OCI-M2 (cell line): ENCODE measurements around the gene DDX46.
"Not testable (repeated sequence)": the region's sequence is repeated elsewhere in the genome, so short reads cannot be mapped to it uniquely, and the experiment has no call there.

Experiments used
- DNase-seq: peaks from one replicate; lab custom pipeline; 2025; ENCODE audit not compliant: unreplicated experiment; lab: John Stamatoyannopoulos, UW

DDX46 gene

DNA sequence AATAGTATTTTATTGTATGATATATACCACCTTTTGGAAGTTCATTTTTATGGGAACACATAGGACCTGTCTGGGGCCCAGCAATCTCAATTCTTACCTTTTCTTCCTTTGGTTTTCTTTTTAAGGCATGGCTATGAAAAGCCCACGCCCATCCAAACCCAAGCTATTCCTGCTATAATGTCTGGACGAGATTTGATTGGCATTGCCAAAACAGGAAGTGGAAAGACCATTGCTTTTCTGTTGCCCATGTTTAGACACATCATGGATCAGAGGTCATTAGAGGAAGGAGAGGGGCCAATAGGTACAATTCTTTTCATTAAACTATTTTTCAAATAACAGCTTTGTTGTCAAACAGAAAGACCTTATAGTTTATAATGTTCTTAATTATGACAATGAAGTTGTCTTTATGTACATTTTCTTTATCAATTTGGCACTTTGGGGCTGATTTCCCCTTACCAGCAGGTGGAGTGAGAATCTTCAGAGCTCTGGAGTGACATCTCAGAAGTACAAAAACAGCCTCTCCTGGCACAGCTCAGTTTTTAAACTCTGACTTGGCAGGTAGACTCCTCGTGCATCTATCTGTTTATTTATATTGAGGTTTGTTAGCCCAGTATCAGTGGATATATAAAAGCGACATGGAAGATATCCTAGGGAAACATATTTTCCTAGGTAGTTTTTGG lies 25.8 kb downstream of the DDX46 start:
- no peak for DNase-seq

- no peak for DNase-seq
Measured at GRCh38 chr5:134784946-134785620, 26.5 kb downstream of the DDX46 start.

DNA sequence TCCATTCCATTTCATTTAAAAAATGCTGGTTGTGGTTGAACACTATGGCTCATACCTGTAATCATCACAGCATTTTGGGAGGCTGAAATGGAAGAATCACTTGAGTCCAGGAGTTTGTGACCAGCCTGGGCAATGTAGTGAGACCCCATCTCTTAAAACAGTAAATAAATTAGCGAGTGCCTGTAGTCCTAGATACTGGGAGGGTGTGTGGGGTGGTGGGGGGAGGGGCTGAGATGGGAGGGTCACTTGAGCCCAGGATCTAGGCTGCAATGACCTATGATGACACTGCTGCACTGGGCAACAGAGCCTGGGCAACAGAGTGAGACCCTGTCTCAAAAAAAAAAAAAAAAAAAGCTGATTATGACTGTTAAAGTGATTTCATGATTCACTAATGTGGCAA lies 29.1 kb downstream of the DDX46 start:
- DNase-seq, result no peak

- no peak for DNase-seq
Measured at GRCh38 chr5:134791580-134791979, 33.0 kb downstream of the DDX46 start.

- DNase-seq, result no peak
Measured at GRCh38 chr5:134792286-134792685, 33.7 kb downstream of the DDX46 start.

GRCh38 chr5:134793111-134793510 lies 34.5 kb downstream of the DDX46 start:
- no peak for DNase-seq

DNA sequence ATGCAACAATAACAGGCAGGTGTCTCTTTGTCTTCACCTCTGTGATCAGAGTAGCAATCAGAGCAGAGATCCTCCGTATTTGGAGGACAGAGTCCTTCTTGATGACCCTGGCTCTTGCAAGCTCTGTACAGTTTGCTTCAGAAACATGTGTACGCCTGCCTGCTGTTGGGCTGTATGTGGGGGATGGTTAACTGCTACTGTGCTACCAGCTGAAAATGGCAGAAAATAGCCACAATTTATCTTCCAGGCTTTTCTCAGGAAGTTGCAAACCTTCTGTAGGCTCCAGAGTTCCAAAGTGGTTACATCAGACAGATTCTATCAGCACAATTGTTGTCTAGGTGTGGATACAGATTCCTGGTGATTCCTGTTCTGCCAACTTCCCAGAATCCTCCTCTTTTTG lies 35.5 kb downstream of the DDX46 start:
- DNase-seq, result no peak

DNA sequence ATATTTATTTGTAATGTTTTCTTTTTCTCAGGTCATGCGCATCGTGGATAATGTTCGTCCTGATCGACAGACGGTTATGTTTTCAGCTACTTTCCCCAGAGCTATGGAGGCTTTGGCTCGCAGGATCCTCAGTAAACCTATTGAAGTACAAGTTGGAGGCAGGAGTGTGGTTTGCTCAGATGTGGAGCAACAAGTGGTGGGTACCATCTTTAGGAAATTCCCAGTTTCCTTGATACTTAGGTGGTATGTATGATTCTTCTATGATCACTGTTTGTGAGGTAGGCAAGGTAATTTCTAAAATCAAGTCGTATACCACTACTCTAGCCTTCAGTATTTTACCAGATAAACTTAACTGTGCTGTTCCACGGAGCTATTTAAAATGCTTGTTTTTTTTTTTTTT lies 36.2 kb downstream of the DDX46 start:
- DNase-seq, result no peak

DNA sequence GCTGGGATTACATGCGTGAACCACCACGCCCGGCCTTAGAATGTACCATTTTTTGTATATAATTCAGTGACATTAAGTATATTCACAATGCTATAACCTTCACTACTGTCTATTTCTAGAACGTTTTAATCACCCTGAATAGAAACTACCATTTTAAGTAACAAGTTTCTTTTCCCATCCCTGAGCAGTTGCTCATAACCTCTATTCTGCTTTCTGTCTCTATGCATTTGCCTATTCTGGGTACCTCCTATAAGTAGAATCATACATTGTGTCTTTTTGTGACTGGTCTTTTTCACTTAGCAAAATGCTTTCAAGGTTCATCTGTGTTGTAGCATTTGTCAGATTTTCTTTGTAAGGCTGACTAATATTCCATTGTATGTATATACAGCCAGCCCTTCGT lies 39.9 kb downstream of the DDX46 start:
- DNase-seq, result no peak

DNA sequence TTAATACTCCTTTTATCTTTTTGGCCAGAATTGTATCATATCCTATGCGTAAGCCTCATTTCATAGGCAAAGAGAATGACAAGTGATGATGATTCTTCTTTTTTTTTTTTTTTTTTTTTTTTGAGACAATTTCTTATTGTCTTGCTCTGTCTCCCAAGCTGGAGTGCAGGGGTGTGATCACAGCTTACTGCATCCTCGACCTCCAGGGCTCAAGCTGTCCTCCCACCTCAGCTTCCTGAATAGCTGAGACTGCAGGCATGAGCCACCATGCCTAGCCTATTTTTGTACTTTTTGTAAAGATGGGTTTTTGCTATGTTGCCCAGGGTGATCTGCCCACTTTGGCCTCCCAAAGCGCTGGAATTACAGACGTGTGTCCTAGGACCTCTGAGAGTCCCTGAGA lies 45.2 kb downstream of the DDX46 start:
- no peak for DNase-seq

DNA sequence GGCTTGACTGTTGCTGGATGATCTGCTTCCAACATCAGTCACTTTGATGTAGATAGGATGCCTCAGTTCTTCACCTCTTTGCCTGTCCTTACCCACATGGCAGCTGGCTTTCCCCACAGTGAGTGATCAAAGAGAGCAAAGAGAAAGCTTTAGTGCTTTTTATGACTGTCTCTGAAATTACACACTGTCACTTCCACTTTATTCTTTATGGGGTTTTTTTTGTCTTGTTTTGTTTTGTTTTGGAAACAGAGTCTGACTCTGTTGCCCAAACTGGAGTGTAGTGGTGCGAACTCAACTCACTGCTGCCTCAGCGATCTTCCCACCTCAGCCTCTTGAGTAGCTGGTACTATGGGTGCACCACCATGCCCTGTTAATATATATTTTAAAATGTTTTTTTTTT lies 54.8 kb downstream of the DDX46 start:
- DNase-seq, result no peak

DNA sequence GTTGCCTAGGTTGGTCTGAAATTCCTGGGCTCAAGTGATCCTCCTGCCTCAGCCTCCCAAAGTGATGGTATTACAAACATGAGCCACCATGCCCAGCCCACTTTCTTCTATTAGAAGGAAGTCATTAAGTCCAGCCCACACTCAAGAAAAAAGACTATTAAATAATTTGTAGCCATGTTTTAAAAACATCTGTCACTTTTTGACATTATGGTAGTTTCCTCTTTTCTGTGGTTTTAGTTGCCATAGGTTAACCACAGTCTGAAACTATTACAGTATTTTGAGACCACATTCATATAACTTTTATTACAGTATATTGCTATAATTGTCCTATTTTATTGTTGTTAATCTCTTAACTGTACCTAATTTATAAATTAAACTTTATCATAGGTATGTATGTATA lies 55.2 kb downstream of the DDX46 start:
- DNase-seq, result no peak

GRCh38 chr5:134817006-134817405 lies 58.4 kb downstream of the DDX46 start:
- no peak for DNase-seq

DNA sequence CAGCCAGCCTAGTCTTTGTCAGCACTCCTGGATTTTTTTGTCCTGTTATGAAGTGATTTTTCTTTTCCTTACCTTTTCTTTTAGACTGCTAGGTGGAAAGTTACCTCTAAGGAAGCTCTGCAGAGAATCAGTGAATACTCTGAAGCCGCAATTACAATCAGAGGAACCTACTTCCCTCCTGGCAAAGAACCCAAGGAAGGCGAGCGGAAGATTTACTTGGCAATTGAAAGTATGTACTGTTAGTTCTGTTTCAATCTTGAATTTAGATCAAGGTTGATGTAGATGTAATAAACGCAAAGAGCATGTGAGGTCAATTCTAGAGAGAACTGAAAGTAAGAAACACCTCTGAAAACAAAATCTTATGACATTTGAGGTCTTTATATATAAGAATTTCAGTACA lies 60.2 kb downstream of the DDX46 start:
- no peak for DNase-seq

- DNase-seq, result no peak
Measured at GRCh38 chr5:134819407-134819963, 60.9 kb downstream of the DDX46 start.

DNA sequence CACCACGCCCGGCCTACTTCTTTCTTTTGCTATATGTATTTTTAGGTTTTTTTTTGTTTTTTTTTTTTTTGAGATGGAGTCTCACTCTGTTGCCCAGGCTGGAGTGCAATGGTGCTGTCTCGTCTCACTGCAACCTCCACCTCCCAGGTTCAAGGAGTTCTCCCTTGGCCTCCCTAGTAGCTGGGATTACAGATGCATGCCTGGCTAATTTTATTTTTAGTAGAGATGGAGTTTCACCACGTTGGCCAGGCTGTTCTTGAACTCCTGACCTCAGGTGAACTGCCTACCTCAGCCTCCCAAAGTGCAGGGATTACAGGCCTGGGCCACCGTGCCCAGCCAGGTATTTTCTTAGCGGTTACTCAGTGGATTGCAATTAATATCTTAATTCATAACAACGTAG lies 63.3 kb downstream of the DDX46 start:
- DNase-seq, result no peak

DNA sequence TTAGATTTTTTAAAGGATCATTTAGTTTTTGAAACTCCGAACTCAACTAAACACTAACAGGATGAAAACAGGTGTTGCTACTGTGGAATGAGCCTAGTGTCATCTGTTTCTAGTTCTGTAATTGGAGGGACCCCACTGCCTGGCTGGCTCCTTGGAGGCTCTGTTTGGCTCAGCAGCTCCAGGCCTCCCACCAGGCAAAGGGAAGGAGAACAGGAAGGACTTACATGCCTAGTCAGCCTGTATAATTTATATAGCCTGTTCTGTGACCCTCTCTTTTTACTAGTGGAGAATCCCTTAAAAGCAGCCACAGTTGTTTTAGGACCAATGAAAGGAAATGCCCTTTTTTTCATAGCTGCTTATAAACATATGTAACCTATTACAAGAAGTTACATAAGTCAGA lies 66.1 kb downstream of the DDX46 start:
- DNase-seq, result no peak

GRCh38 chr5:134825212-134825611 lies 66.6 kb downstream of the DDX46 start:
- no peak for DNase-seq

DNA sequence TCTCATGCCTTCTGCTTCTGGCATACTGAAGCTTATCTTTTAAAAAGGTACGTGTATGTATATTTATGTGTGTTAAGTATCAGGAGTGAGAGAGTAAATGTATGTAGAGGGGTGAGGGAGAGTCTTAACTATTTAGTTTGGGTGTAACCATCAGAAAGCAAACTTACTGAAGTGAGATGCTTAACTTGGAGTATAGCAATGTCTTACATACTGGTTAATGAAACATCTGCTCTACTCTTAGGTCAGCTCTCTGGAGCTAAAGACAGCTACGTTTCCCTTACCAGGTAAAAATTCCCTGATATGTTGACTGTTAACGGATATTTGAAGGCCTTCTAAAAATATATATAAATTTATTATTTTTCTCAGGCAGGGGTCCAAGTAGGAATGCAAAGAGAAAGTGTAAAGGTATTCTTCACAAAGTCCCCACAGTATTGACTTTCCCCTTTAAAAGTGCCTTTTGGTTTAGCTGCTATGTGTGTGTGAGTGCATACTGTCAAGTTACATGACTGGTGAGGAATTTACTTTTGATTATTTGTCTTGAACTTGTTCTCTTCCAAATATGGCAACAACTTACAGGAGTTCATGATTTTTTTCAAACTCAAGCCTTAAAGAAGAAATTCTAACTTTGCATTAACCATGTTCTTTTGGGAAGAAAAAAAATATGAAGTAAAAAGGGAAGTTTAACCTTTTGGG lies 74.9 kb downstream of the DDX46 start:
- DNase-seq, result no peak

DNA sequence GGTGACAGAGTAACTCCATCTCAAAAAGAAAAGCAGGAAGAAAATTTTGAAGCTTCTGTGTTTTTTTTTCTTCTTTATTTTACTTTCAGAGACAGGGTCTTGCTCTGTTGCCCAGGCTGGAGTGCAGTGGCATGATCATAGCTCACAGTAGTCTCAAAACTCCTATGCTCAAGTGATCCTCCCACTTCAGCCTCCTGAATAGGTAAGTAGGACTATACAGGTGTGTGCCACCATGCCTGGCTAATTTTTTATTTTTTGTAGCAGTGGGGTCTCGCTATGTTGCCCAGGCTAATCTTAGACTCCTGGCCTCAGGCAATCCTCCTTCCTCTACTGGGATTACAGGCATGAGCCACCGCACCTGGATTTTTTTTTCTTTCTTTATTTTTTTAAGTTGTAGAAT lies 77.0 kb downstream of the DDX46 start:
- DNase-seq, result no peak

- DNase-seq, result no peak
Measured at GRCh38 chr5:134837530-134838181, 79.1 kb downstream of the DDX46 start.

DNA sequence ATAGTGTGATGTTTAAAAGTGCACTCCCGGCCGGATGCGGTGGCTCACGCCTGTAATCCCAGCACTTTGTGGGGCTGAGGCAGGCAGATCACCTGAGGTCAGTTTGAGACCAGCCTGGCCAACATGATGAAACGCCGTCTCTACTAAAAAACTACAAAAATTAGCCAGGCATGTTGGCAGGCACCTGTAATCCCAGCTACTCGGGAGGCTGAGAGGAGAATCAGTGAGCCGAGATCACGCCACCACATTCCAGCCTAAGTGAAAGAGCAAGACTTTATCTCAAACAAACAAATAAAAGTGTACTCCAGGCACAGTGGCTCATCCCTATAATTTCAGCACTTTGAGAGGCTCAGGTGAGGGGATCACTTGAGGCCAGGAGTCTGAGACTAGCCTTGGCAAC lies 79.8 kb downstream of the DDX46 start:
- DNase-seq, result not testable (repeated sequence)
